Activated T-cell treated with anti-CD3 and anti-CD28 coated beads, Interleukin-2, amount 50 U/mL, for 24 hours (primary cell): ENCODE measurements around the gene SLITRK5.

ENCODE experiments used
- DNase-seq: peaks from one replicate; pipeline ENCODE4 v3.0.0-alpha.2; 2020
- H3K27ac Mint-ChIP-seq: 2 replicates; pipeline ENCODE4 v1.8.0; 2020; ENCODE audit warnings: mild to moderate bottlenecking, mixed read lengths
- H3K27me3 Mint-ChIP-seq: 2 replicates; pipeline ENCODE4 v1.8.0; 2020; ENCODE audit warnings: mixed read lengths
- H3K36me3 Mint-ChIP-seq: 2 replicates; pipeline ENCODE4 v1.8.0; 2020; ENCODE audit warnings: low read depth, mixed read lengths
- H3K4me1 Mint-ChIP-seq: 2 replicates; pipeline ENCODE4 v1.8.0; 2020; ENCODE audit warnings: low read depth, mixed read lengths
- H3K4me3 Mint-ChIP-seq: 2 replicates; pipeline ENCODE4 v1.8.0; 2020; ENCODE audit warnings: mild to moderate bottlenecking, moderate library complexity, mixed read lengths
- H3K9me3 Mint-ChIP-seq: 2 replicates; pipeline ENCODE4 v1.8.0; 2020; ENCODE audit warnings: mixed read lengths

The SLITRK5 gene

GRCh38 chr13:87677496-87678371 lies 6.6 kb downstream of the SLITRK5 start:
- peaks cover 35% of the 10 kb centered on the region for H3K4me1 Mint-ChIP-seq
- peaks cover 4% of the 10 kb centered on the region for H3K9me3 Mint-ChIP-seq
- H3K27me3 Mint-ChIP-seq: peaks cover 65% of the 10 kb centered on the region
- H3K36me3 Mint-ChIP-seq: no peaks in the 10 kb centered on the region
- no peak overlapping the region for H3K27ac Mint-ChIP-seq
- DNase-seq: peak; percentile 58
- H3K4me3 Mint-ChIP-seq: peak overlapping the region; percentile 60

GRCh38 chr13:87678372-87678752 lies 7.2 kb downstream of the SLITRK5 start:
- DNase-seq: no peak
- Mint-ChIP-seq H3K4me3 (peak overlapping the region; percentile 60), H3K36me3 (no peaks in the 10 kb centered on the region), H3K9me3 (peaks cover 4% of the 10 kb centered on the region), H3K27me3 (peaks cover 59% of the 10 kb centered on the region), H3K27ac (no peak overlapping the region), H3K4me1 (peaks cover 30% of the 10 kb centered on the region)

- H3K9me3 Mint-ChIP-seq: peaks cover 4% of the 10 kb centered on the region
- H3K36me3 Mint-ChIP-seq: no peaks in the 10 kb centered on the region
- DNase-seq: no peak
- peaks cover 41% of the 10 kb centered on the region for H3K27me3 Mint-ChIP-seq
- no peak overlapping the region for H3K4me3 Mint-ChIP-seq
- H3K4me1 Mint-ChIP-seq: peaks cover 16% of the 10 kb centered on the region
- no peak overlapping the region for H3K27ac Mint-ChIP-seq
These were observed 9.1 kb downstream of the SLITRK5 start for GRCh38 chr13:87680298-87680697.

GRCh38 chr13:87684850-87685742 lies 13.9 kb downstream of the SLITRK5 start:
- H3K9me3 Mint-ChIP-seq: no peaks in the 10 kb centered on the region
- H3K27ac Mint-ChIP-seq: no peak overlapping the region
- no peak for DNase-seq
- no peak overlapping the region for H3K4me3 Mint-ChIP-seq
- H3K36me3 Mint-ChIP-seq: no peaks in the 10 kb centered on the region
- H3K4me1 Mint-ChIP-seq: no peaks in the 10 kb centered on the region
- no peaks in the 10 kb centered on the region for H3K27me3 Mint-ChIP-seq

GRCh38 chr13:87696458-87696857 lies 25.3 kb downstream of the SLITRK5 start:
- Mint-ChIP-seq H3K27me3 (peaks cover 7% of the 10 kb centered on the region), H3K4me1 (no peaks in the 10 kb centered on the region), H3K36me3 (no peaks in the 10 kb centered on the region)

GRCh38 chr13:87698268-87698667 lies 27.1 kb downstream of the SLITRK5 start:
- Mint-ChIP-seq H3K36me3 (no peaks in the 10 kb centered on the region), H3K27me3 (peaks cover 7% of the 10 kb centered on the region), H3K4me3 (no peak overlapping the region), H3K9me3 (peaks cover 2% of the 10 kb centered on the region), H3K4me1 (no peaks in the 10 kb centered on the region), H3K27ac (no peak overlapping the region)
- no peak for DNase-seq

More at GRCh38 chr13:87696458-87696857, 25.3 kb downstream of the SLITRK5 start:
- DNase-seq: no peak
- Mint-ChIP-seq H3K9me3 (no peaks in the 10 kb centered on the region), H3K27ac (no peak overlapping the region), H3K4me3 (no peak overlapping the region)

- Mint-ChIP-seq H3K4me1 (no peaks in the 10 kb centered on the region), H3K4me3 (no peak overlapping the region), H3K9me3 (no peaks in the 10 kb centered on the region), H3K36me3 (no peaks in the 10 kb centered on the region), H3K27ac (no peak overlapping the region), H3K27me3 (no peaks in the 10 kb centered on the region)
- DNase-seq: no peak
These were observed 38.8 kb downstream of the SLITRK5 start for GRCh38 chr13:87709947-87710346.

- DNase-seq: no peak
- Mint-ChIP-seq H3K27ac (no peak overlapping the region), H3K9me3 (no peaks in the 10 kb centered on the region), H3K27me3 (no peaks in the 10 kb centered on the region), H3K4me1 (no peaks in the 10 kb centered on the region), H3K36me3 (no peaks in the 10 kb centered on the region), H3K4me3 (no peak overlapping the region)
These were observed 40.8 kb downstream of the SLITRK5 start for GRCh38 chr13:87712012-87712411.
